ENCODE results near the gene MCM9. TPM values are rescaled to one million over a fixed set of nuclear protein-coding genes. Genes with fewer than 3 reads are reported as not detected.

Gene MCM9
- total and polyA plus RNA-seq, 8 donors, result 0.29 to 85.7 (median 8.2) TPM

- TF ChIP-seq POLR2AphosphoS5 (IDR thresholded peaks at IDR 0.05), result no peak
- TF ChIP-seq EP300 (IDR thresholded peaks at IDR 0.05), result no peak
- no peak for TF ChIP-seq POLR2A (IDR thresholded peaks at IDR 0.05)
- no peak for TF ChIP-seq CTCF (IDR thresholded peaks at IDR 0.05)
- Histone ChIP-seq H3K9me3 (no peaks in the 10 kb centered on the region), H3K36me3 (peaks cover 13 to 74% (median 69%) of the 10 kb centered on the region in 4 donors), H3K27ac (no peak overlapping the region), H3K27me3 (no peaks in the 10 kb centered on the region), H3K4me3 (no peak overlapping the region), H3K4me1 (no peaks in the 10 kb centered on the region)
- no peak for DNase-seq
- intact Hi-C loops (cut with DNase I; ENCODE audit: low total_unique reads), result no loop called here
- 90 to 100% (median 96%) methylated on average over 4 of the region's 4 CpGs for WGBS, 5 donors
Observed at GRCh38 chr6:118826096-118826495, 108.9 kb downstream of the MCM9 start.

GRCh38 chr6:118825661-118826060 is 109.3 kb downstream of the MCM9 start:
- TF ChIP-seq CTCF (IDR thresholded peaks at IDR 0.05), result no peak
- no peak for TF ChIP-seq POLR2A (IDR thresholded peaks at IDR 0.05)
- TF ChIP-seq POLR2AphosphoS5 (IDR thresholded peaks at IDR 0.05), result no peak
- TF ChIP-seq EP300 (IDR thresholded peaks at IDR 0.05), result no peak
- Histone ChIP-seq H3K4me1 (no peaks in the 10 kb centered on the region), H3K4me3 (no peak overlapping the region), H3K9me3 (no peaks in the 10 kb centered on the region), H3K27ac (no peak overlapping the region), H3K36me3 (peaks cover 13 to 74% (median 69%) of the 10 kb centered on the region in 4 donors), H3K27me3 (no peaks in the 10 kb centered on the region)
- WGBS, 5 donors, result 86 to 97% (median 95%) methylated on average over 4 of the region's 4 CpGs
- DNase-seq, result no peak
- intact Hi-C loops (cut with DNase I; ENCODE audit: low total_unique reads), result no loop called here

- no peak overlapping the region for H3K27ac ChIP-seq
- TF ChIP-seq POLR2AphosphoS5 (IDR thresholded peaks at IDR 0.05) (no peak), POLR2A (IDR thresholded peaks at IDR 0.05) (no peak), EP300 (IDR thresholded peaks at IDR 0.05) (no peak), CTCF (IDR thresholded peaks at IDR 0.05) (no peak)
- intact Hi-C loops (cut with DNase I; ENCODE audit: low total_unique reads), result no loop called here
- DNase-seq, result no peak
- WGBS, 5 donors, result 93 to 100% (median 94%) methylated on average over 2 of the region's 2 CpGs
- H3K27me3 ChIP-seq, result no peaks in the 10 kb centered on the region
- H3K4me3 ChIP-seq, result no peak overlapping the region
- H3K36me3 ChIP-seq, result peaks cover 0 to 34% (median 20%) of the 10 kb centered on the region in 4 donors
- no peaks in the 10 kb centered on the region for H3K4me1 ChIP-seq
- H3K9me3 ChIP-seq, result no peaks in the 10 kb centered on the region
Observed at GRCh38 chr6:118815495-118815894, 119.5 kb downstream of the MCM9 start.

GRCh38 chr6:118813775-118814174 is 121.2 kb downstream of the MCM9 start:
- intact Hi-C loops (cut with DNase I; ENCODE audit: low total_unique reads), result no loop called here
- H3K9me3 ChIP-seq, result no peaks in the 10 kb centered on the region

More at GRCh38 chr6:118813775-118814174, 121.2 kb downstream of the MCM9 start:
- Histone ChIP-seq H3K27me3 (no peaks in the 10 kb centered on the region), H3K4me1 (peaks cover 0 to 3% (median 0%) of the 10 kb centered on the region in 4 donors), H3K4me3 (no peak overlapping the region), H3K36me3 (peaks cover 0 to 34% (median 20%) of the 10 kb centered on the region in 4 donors), H3K27ac (no peak overlapping the region)
- 66 to 88% (median 72%) methylated on average over 2 of the region's 2 CpGs for WGBS, 5 donors
- TF ChIP-seq POLR2A (IDR thresholded peaks at IDR 0.05) (no peak), CTCF (IDR thresholded peaks at IDR 0.05) (no peak), EP300 (IDR thresholded peaks at IDR 0.05) (no peak), POLR2AphosphoS5 (IDR thresholded peaks at IDR 0.05) (no peak)
- no peak for DNase-seq
